HK-2 (cell line): ENCODE results near the gene HSDL1.
A peak's percentile ranks its signal among the peaks of the same experiment; 100 is the strongest.

Experiments used
- DNase-seq: peaks from one replicate; pipeline ENCODE4 v3.0.0-alpha.2; 2018; ENCODE audit not compliant: unreplicated experiment

The HSDL1 gene

DNA sequence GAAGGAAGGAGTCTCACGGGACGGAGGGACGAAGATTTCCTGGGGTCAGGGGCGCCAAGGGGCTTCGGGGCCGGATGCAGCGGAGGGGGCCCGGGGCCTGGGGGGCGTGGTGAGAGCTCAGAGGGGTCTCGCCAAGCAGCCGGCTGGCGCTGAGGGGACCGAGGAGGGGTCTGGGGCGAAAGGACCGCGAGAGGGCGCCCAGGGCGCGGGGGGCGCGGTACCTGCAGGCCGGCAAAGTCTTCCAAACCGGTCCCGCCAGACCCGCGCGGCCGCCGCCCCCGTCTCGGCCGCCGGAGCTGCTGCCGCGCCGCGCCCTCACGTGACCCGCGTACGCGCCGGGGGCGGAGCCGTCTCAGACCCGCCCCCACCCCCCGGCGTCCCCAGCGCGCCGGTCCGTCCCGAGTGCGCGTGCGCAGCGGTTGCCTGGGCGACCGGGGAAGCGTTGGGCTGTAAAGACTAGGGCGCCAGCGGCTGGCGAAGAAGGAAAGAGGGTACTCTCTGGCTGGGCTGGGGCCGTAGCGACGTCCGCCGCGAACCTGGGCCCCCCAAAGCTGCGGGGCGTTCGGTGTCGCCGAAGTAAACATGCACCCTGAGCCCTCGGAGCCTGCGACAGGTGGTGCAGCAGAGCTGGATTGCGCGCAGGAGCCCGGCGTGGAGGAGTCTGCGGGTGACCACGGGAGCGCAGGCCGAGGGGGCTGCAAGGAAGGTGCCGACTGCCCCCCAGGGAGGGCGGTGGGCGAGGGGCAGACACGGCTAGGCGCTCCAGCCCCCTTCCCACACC is at the start of gene HSDL1, which contains the start of gene DNAAF1:
HSDL1 (minus strand) TSS at position 319 of the 781 bp plus-strand sequence. CDS start 13,856 bp downstream, outside the sequence.
DNAAF1 (plus strand) TSS at position 450 of the 781 bp plus-strand sequence; CDS start at position 583, 133 bp downstream.
- DNase-seq, result peak; percentile 92

- DNase-seq, result no peak
Observed at GRCh38 chr16:84194018-84194417, 49.0 kb upstream of the HSDL1 start.

DNA sequence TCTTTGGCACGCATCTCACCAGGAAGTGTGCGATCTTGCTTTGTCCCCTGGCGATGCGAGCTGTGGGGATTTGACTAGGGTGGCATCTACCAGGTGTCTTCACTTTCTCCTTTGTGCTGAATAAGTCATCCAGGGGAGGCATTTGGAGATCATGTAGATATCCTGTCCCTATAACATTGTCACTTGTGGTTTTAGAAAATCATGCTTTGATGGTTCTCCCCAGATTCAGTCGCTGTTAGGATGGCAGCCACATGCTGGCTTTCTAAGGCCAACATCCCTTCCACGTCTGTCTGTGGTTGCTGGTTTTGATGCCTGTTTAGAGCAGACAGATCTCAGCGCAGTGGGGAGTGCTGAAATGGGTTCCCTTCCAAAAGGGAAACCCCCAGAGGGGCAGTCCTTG is 48.5 kb upstream of the HSDL1 start:
- no peak for DNase-seq

GRCh38 chr16:84191466-84191865 is 46.5 kb upstream of the HSDL1 start:
- no peak for DNase-seq

GRCh38 chr16:84190731-84191388 is 45.9 kb upstream of the HSDL1 start, which contains the start of gene ADAD2:
Gene ADAD2, plus strand, starts transcription at chr16:84191157. Its CDS starts 74 bp downstream, at chr16:84191231.
- DNase-seq, result no peak

DNA sequence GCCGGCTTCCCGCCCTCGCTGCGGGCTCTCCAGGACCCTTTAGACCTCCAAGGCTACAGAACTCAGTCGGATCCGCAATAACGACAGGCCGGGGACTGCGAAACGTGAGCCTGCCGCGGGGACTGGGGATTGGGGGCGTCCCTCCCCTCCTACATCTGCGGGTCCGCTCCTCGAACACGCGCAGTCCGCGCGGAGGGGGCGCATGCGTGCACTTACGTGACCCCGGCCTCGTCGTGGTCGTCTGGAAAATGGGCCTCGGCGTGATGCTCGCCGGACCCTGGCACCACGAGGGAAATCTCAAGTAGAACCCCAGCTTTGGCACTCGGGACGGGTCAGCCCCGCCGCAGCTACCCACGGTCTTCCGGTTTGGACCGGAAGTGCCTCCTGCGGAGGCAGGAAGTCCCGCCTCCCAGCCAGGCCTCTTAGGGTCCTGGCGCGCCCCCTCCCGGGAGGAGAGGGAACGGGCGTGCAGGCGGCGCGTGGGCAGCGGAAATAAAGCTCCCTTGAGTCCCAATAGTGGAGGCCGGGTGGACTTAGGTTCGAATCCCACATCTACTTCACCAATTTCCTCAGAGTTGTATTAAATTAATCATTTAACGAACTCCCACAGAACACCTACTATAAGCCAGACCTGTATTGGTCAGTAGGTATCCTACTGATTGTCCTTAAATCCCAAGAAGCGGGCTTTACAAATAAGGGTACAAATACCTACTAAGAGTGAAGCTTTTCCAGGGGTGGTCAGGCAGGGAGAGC is 41.9 kb upstream of the HSDL1 start, which contains the start of gene TAF1C:
TAF1C (minus strand) TSS at position 373 of the 753 bp plus-strand sequence. CDS start 2,069 bp downstream, outside the sequence.
- peak; percentile 92 for DNase-seq

DNA sequence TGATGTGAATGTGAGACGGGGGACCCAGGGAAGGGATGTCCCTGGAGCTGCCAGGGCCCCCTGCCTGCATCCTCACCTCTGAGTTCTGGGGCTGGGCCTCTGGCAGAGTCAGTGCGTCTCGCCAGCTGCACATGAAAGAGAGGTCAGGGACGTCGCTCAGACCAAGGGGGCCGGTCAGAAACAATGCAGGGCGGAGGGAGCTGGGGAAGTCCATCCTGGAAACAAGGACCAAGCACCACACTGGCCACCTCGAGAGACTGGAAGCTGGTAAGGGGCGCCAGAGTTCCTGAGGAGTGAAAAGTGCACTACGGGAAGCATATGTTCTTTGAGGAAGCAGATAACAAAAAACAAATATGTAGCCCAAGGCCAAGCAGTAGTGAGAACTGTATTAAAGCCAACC is 39.8 kb upstream of the HSDL1 start:
- DNase-seq, result no peak

GRCh38 chr16:84183911-84184591 is 39.1 kb upstream of the HSDL1 start:
- no peak for DNase-seq

GRCh38 chr16:84183572-84183875 is 38.5 kb upstream of the HSDL1 start:
- no peak for DNase-seq

DNA sequence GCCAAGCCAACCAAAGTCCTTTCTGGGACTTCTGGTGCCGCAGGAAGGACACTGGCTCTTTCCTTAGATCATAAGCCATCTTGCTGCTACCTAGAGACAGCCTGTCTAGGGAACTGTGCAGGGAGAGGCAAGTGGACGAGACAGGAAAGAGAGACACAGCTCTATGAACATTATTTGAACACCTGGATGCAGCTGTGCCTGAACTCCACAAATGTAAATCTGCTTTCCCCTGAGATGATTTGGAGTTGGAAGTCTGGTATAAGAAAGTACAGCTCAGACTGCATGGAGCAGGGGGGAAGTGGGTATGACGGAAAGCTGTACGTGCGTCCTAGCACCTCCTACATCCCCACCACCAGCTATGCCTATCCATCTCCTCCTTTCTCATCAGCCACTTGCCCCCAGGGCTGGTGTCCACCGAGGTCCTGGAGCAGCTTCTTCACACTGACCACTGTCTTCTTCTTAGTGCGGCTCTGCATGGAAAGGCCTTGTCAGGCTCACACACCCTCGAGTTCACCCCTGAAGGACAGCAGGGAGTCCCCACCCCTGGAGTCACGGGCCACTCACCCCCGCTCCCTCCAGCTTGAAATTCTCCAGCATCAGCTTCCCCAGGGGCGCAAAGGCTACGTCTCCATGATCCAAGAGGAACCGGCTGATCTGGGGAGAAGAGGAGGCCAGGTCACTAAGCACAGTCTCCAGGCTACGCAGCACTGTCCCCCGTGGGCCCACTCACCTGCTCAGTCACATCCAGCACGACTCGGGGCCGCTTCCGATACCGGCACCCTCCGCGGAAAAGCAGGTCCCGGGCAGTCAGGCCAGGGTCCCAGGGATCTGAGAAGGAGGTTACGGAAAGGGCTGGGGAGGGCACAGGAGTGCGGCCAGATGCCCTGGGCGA is 37.9 kb upstream of the HSDL1 start:
- DNase-seq, result no peak

GRCh38 chr16:84182104-84182503 is 37.1 kb upstream of the HSDL1 start:
- DNase-seq, result no peak

GRCh38 chr16:84181144-84181915 is 36.4 kb upstream of the HSDL1 start:
- DNase-seq, result no peak

GRCh38 chr16:84180519-84181140 is 35.7 kb upstream of the HSDL1 start:
- DNase-seq, result no peak

- DNase-seq, result no peak
Observed at GRCh38 chr16:84179612-84180320, 34.8 kb upstream of the HSDL1 start.

DNA sequence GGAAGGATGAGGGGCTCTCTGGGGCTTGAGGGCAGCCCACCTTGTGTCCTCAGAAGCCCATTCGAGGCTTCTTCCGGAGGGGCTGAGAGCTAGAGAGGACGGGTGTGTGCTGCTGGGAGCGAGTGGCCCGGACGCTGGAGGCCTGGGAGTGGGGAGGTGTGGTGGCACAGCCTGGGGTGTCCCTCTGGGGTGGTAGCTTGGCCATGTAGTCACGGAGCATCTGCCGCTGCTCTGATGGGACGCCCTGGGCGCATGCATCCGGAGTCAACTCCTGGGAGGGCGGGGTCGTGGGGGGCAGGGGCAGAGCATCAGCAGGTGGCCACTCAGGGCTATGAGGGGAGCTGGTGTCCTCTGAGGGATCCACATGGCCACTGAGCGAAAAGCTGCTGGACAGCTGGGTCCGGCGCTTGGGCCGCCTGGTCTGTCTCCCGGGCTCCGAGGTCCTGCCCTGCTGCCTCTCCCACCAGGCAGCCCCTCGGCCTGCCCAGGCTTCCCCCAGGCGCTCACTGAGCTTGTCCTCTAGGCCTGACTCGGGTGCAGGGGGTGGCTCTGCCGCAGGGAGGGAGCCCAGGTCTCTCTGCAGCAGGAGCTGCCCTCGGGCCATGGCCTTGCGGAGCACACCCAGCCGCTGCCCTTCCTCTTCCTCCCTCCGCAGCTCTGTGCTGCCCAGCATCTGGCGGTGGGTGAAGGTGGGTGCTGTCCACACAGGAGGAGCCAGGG is 34.1 kb upstream of the HSDL1 start:
- no peak for DNase-seq

DNA sequence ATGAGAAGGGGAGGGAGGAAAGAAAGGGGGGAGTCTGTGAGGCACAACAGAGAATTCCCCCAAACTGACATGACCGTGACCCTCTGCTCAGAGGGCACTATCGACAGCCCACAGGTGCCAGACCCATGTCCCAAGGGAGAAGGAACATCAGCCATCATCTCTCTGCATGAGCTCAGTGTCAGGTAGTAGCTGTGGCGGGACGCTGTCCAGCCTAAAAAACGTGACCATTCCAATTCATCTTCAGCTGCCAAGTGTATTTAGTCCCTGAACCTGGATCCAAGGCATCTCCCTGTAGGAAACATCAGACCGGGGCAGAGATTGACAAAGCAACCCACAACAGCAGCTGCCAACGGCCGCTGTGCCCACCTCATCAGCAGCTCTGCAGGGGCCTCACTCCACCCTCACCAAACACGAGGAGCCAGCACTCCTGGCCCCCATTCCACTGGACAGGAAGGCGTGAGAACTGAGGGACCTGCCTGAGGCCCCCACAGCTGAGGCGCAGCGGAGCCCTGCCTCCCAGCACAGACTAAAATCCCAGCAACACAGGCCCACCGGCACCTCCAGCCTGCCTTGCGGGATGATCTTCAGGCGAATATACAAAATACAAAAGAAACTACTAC is 33.3 kb upstream of the HSDL1 start:
- DNase-seq, result no peak

DNA sequence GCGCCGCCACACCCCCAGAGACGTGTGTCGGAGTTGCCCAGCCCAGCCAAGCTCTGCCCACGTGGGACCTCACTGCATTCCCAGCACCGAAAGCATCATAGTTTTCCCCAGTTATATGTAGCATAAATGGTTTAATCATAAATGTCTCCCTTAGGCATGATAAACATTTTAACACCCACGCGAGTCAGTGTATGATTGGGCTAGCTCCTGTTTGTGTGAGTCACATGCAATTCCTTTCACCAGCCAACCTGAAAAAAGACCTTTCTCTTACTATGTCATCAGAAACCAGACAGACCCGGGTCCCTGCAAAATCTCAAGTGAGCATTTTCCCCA is 32.7 kb upstream of the HSDL1 start:
- DNase-seq, result no peak
